Measurements from ENCODE around the gene CARTPT. TPM values are rescaled to one million over a fixed set of nuclear protein-coding genes. Genes with fewer than 3 reads are reported as not detected.
A peak's percentile ranks its signal among the peaks of the same experiment; 100 is the strongest.

Gene CARTPT
- total RNA-seq, 2 donors from 2014 or later, result not detected

- Histone ChIP-seq H3K27me3 (ENCODE audit: control insufficient read depth, insufficient read depth, low read length, poor library complexity, severe bottlenecking) (no peaks in the 10 kb centered on the region), H3K9ac (ENCODE audit: extremely low read depth, low read length, poor library complexity, severe bottlenecking) (no peak overlapping the region), H3K36me3 (ENCODE audit: control insufficient read depth, insufficient read depth, low read length) (no peaks in the 10 kb centered on the region), H3K9me3 (ENCODE audit: control insufficient read depth, low read length) (no peaks in the 10 kb centered on the region), H3K27ac (ENCODE audit: low read depth, low read length) (no peak overlapping the region), H3K4me1 (ENCODE audit: control insufficient read depth, insufficient read depth, low read length) (no peaks in the 10 kb centered on the region), H3K4me3 (ENCODE audit: low read length) (no peak overlapping the region)
- Mint-ChIP-seq H3K36me3 (ENCODE audit: low read depth) (no peaks in the 10 kb centered on the region), H3K27me3 (ENCODE audit: insufficient read depth) (no peaks in the 10 kb centered on the region), H3K4me1 (no peaks in the 10 kb centered on the region), H3K4me3 (no peak overlapping the region), H3K9me3 (no peaks in the 10 kb centered on the region), H3K27ac (no peak overlapping the region)
- DNase-seq, result no peak
- 89 to 100% methylated on average over 3 to 4 of the region's 4 CpGs for WGBS, 2 experiments (ENCODE audit: insufficient coverage in 1 of 2, insufficient read length in 1 of 2)
- peak; percentile 26 for TF ChIP-seq CTCF (conservative IDR thresholded peaks at IDR 0.05)
These were observed 32.3 kb downstream of the CARTPT start for GRCh38 chr5:71751422-71751821.

- Mint-ChIP-seq H3K4me3 (no peak overlapping the region), H3K36me3 (ENCODE audit: low read depth) (no peaks in the 10 kb centered on the region), H3K9me3 (no peaks in the 10 kb centered on the region), H3K27me3 (ENCODE audit: insufficient read depth) (no peaks in the 10 kb centered on the region), H3K4me1 (no peaks in the 10 kb centered on the region), H3K27ac (no peak overlapping the region)
- Histone ChIP-seq H3K9me3 (ENCODE audit: control insufficient read depth, low read length) (no peaks in the 10 kb centered on the region), H3K27ac (ENCODE audit: low read depth, low read length) (no peak overlapping the region), H3K4me3 (ENCODE audit: low read length) (no peak overlapping the region), H3K9ac (ENCODE audit: extremely low read depth, low read length, poor library complexity, severe bottlenecking) (no peak overlapping the region), H3K27me3 (ENCODE audit: control insufficient read depth, insufficient read depth, low read length, poor library complexity, severe bottlenecking) (no peaks in the 10 kb centered on the region), H3K4me1 (ENCODE audit: control insufficient read depth, insufficient read depth, low read length) (no peaks in the 10 kb centered on the region), H3K36me3 (ENCODE audit: control insufficient read depth, insufficient read depth, low read length) (no peaks in the 10 kb centered on the region)
- no peak for TF ChIP-seq CTCF (conservative IDR thresholded peaks at IDR 0.05)
- 91 to 95% methylated on average over 3 to 4 of the region's 4 CpGs for WGBS, 2 experiments (ENCODE audit: insufficient coverage in 1 of 2, insufficient read length in 1 of 2)
- DNase-seq, result no peak
These were observed 33.5 kb downstream of the CARTPT start for GRCh38 chr5:71752441-71753190.

- H3K4me1 ChIP-seq (ENCODE audit: control insufficient read depth, insufficient read depth, low read length), result no peaks in the 10 kb centered on the region
- Mint-ChIP-seq H3K4me1 (no peaks in the 10 kb centered on the region), H3K9me3 (no peaks in the 10 kb centered on the region), H3K4me3 (no peak overlapping the region), H3K27ac (no peak overlapping the region), H3K36me3 (ENCODE audit: low read depth) (no peaks in the 10 kb centered on the region), H3K27me3 (ENCODE audit: insufficient read depth) (peaks cover 6% of the 10 kb centered on the region)
- H3K4me3 ChIP-seq (ENCODE audit: low read length), result no peak overlapping the region
- no peak overlapping the region for H3K27ac ChIP-seq (ENCODE audit: low read depth, low read length)
- peak; percentile 84 for DNase-seq
- H3K9ac ChIP-seq (ENCODE audit: extremely low read depth, low read length, poor library complexity, severe bottlenecking), result no peak overlapping the region
- no peaks in the 10 kb centered on the region for H3K27me3 ChIP-seq (ENCODE audit: control insufficient read depth, insufficient read depth, low read length, poor library complexity, severe bottlenecking)
- H3K9me3 ChIP-seq (ENCODE audit: control insufficient read depth, low read length), result no peaks in the 10 kb centered on the region
- H3K36me3 ChIP-seq (ENCODE audit: control insufficient read depth, insufficient read depth, low read length), result no peaks in the 10 kb centered on the region
- 33 to 48% methylated on average over 9 to 13 of the region's 14 CpGs for WGBS, 2 experiments (ENCODE audit: insufficient coverage in 1 of 2, insufficient read length in 1 of 2)
- peak; percentile 93 for TF ChIP-seq CTCF (conservative IDR thresholded peaks at IDR 0.05)
These were observed 38.8 kb downstream of the CARTPT start for GRCh38 chr5:71757590-71758543.

Measured in endodermal cell (in vitro differentiated cells).